GM21528 (cell line): ENCODE data around the gene FUBP3.

ENCODE experiments used
- ATAC-seq: cut with Tn5 transposase; IDR thresholded peaks from one replicate; pipeline ENCODE4 v1.9.1; 2021; ENCODE audit warnings: mild to moderate bottlenecking, moderate library complexity; ENCODE audit not compliant: unreplicated experiment, low FRiP score

Gene FUBP3

DNA sequence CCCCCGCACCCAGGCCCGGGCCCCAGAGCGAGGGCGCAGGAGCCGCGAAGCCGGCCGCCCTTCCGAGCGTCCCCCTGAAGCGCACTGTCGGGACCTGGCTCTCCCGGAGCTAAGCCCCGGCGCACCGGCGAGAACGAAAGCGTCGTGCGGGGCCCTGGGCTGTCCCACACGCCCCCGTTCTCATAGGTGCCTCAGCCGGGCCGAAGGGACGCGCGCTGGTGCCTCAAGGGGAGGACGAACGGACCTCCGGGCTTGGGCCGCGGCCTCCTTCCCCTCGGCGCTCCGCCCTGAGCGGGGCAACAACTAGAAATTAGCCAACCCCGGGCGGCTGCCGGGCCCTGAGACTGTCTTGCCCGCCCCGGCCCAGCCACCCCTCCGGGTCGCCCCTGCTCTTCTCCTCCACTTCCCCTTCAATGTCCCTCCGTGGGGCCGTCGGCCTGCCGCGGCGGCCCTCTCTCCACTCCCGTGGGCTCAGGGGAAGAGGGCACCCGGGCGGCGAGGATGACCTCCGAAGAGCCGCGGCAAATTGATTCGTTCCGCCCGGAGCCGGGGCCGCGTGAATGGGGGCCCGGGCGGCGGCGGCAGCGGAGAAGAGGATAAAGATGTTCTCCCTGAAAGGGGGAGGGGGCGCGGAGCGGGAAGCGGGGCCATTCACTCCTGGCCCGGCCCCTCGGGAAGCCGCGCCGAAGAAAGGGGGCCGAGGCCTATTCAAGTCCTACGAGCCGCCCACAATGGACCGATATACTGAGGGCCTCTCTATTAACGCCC lies 81.5 kb downstream of the FUBP3 start:
- no peak for ATAC-seq

DNA sequence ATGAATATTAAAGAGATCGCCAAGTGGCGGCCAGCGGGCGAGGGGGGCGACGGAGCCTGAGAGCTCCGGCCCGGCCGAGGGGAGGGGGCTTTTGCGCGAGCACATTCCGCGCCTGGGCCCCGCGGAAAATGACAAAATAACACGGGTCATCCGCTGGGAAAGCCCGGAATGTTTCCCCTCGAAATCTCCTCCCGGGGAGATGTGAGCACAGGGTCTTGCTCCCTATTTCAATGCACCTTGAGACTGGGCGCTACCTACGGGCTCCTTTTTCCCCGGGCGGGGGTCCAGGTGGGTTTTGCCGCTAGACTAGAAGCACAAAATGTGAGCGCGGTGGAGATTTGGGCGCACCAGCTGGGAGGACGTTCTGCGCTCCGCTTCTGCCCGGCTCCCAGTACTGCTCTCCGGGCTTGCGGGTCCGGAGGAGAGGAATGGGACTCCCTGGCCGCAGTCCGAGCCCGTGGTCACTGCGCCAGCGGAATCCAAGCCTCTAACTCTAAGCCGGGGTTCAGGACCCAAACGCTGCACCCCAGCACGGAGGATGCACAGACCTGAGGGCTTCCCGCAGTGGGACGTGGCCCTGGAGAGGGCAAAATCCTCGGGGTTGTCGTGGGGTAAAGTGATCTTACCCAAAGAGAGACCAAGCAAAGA lies 82.2 kb downstream of the FUBP3 start:
- no peak for ATAC-seq

- ATAC-seq = no peak
Measured at GRCh38 chr9:130662099-130662969, 83.0 kb downstream of the FUBP3 start.

DNA sequence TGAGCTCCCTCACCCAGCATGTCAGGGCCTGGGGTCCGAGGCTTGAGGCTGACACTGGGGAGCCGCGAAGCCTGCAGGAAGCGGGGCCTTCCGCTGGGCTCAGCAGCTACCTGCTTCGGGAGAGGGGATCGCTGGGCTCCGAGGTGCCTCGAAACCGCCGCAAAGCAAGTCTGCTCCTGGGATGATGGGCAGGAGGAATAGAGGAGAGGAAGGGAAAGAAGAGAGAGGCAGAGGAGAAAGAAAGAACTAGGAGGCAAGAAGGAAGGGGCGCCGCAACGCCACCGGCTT lies 83.5 kb downstream of the FUBP3 start:
- ATAC-seq = no peak

- no peak for ATAC-seq
Measured at GRCh38 chr9:130663258-130663976, 84.0 kb downstream of the FUBP3 start.

GRCh38 chr9:130663977-130664250 lies 84.5 kb downstream of the FUBP3 start:
- ATAC-seq = no peak

DNA sequence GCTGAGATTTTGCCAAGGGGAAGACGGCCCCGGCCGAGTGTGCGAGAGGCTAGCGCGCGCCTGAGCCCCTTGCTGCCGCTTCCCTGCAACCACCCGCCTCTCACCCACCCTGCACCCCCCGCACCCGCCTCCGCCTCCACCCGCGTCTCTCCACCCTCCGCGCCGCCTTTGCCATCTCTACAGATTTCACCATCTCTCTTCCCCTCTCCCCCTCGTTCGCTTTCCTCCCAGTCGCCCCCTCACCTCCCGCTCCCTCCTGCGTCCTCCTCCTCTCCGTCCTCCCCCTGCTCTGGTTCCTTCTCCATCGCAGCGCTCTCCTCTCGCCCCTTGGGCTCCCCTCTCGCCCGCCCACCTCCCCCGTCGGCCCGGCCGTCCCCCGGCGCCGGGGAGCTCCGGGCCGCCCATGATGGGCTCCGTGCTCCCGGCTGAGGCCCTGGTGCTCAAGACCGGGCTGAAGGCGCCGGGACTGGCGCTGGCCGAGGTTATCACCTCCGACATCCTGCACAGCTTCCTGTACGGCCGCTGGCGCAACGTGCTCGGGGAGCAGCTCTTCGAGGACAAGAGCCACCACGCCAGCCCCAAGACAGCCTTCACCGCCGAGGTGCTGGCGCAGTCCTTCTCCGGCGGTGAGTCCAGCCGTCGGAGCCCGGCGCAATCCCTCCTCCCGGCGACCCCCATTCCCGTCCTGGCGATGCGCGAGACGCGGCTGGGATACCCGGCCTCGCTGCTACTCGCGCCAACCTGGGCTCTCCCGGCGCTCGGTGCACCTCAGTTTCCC lies 85.1 kb downstream of the FUBP3 start, which contains the start of gene PRDM12:
PRDM12 (plus strand) TSS at position 344 of the 778 bp plus-strand sequence; CDS start at position 404, 60 bp downstream.
- ATAC-seq = no peak

GRCh38 chr9:130665029-130665430 lies 85.7 kb downstream of the FUBP3 start:
- ATAC-seq = no peak

- no peak for ATAC-seq
Measured at GRCh38 chr9:130665431-130666392, 86.3 kb downstream of the FUBP3 start.

DNA sequence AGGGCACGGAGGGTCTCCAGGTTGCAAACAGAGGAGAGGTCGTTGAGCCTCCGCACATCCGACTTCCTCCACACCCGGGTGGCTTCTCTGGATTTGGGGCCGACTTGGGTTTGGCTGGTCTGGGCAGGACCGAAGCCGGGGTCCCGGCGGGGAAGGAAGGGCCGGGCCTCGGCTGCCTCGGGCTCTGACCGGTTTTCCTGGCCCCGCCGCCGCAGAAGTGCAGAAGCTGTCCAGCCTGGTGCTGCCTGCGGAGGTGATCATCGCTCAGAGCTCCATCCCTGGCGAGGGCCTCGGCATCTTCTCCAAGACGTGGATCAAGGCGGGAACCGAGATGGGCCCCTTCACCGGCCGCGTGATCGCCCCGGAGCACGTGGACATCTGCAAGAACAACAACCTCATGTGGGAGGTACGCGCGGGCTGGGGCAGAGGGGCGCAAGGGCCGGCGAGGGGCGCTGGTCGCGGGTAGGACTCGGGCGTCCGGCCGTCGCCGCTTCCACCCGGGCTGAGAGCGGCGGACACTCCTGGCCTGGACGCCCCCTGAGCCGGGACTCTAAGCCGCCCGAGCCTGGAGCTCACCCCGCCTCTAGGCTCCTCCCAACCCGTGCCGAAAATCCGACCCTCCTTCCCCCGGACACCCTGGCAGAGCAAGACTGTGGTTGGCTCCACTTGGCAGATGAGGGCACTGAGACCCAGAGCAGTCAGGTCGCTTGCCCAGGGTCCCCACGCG lies 87.2 kb downstream of the FUBP3 start:
- ATAC-seq = no peak

- no peak for ATAC-seq
Measured at GRCh38 chr9:130667120-130667435, 87.7 kb downstream of the FUBP3 start.

- ATAC-seq = no peak
Measured at GRCh38 chr9:130668196-130668595, 88.8 kb downstream of the FUBP3 start.

GRCh38 chr9:130668659-130669058 lies 89.3 kb downstream of the FUBP3 start:
- no peak for ATAC-seq

GRCh38 chr9:130669965-130670364 lies 90.6 kb downstream of the FUBP3 start:
- ATAC-seq = no peak

GRCh38 chr9:130670644-130671043 lies 91.3 kb downstream of the FUBP3 start:
- no peak for ATAC-seq

DNA sequence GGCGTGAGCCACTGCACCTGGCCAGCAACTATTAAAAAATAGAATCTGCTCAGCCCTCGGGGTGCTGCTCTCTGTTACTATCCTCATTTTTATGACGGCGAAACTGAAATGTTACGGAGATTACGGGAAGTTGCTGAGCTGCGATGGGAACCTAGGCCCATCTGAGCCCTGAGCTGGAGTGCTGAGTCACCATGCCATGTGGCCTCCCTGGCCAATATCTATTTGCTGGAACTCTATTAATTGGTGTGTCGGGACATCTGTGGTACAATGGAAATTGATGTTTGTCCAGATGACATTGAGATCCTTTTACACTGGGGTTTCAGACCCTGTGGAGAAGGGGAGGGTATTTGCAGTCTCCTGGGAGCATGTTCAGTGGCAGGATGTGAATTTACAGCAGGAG lies 93.1 kb downstream of the FUBP3 start:
- no peak for ATAC-seq

GRCh38 chr9:130672933-130673615 lies 93.7 kb downstream of the FUBP3 start:
- no peak for ATAC-seq

DNA sequence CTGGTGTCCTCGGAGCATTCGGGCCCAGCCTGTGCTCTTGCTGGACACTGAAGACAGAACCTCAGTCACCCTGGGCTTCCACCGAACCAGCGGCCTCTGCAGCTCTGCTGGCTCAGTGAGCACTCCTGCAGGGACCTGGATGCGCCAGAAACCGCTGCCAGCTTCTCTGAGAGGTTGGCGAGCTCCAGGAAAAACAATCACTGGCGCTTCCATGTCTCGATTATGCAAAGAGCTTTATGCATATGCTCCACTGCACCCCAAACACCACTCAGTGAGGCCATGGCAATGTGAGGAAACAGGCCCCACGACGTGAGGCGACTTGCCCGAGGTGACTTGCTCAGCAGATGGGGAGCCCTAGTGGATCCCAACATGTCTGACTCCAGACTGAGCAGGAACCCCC lies 96.0 kb downstream of the FUBP3 start:
- no peak for ATAC-seq
